Activated CD4-positive, alpha-beta T cell treated with anti-CD3 and anti-CD28 coated beads, Interleukin-10, Interleukin-2, amounts not matched to agents 100 ng/mL and 50 ng/mL, durations not matched to agents 16 hours and 8 hours (primary cell): ENCODE measurements around the gene COQ5.
"Not testable (repeated sequence)": the region's sequence is repeated elsewhere in the genome, so short reads cannot be mapped to it uniquely, and the experiment has no call there.

ENCODE experiments used
- DNase-seq: peaks from one replicate; pipeline ENCODE4 v3.0.0-alpha.2; 2020

Gene COQ5, protein sequence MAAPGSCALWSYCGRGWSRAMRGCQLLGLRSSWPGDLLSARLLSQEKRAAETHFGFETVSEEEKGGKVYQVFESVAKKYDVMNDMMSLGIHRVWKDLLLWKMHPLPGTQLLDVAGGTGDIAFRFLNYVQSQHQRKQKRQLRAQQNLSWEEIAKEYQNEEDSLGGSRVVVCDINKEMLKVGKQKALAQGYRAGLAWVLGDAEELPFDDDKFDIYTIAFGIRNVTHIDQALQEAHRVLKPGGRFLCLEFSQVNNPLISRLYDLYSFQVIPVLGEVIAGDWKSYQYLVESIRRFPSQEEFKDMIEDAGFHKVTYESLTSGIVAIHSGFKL

DNA sequence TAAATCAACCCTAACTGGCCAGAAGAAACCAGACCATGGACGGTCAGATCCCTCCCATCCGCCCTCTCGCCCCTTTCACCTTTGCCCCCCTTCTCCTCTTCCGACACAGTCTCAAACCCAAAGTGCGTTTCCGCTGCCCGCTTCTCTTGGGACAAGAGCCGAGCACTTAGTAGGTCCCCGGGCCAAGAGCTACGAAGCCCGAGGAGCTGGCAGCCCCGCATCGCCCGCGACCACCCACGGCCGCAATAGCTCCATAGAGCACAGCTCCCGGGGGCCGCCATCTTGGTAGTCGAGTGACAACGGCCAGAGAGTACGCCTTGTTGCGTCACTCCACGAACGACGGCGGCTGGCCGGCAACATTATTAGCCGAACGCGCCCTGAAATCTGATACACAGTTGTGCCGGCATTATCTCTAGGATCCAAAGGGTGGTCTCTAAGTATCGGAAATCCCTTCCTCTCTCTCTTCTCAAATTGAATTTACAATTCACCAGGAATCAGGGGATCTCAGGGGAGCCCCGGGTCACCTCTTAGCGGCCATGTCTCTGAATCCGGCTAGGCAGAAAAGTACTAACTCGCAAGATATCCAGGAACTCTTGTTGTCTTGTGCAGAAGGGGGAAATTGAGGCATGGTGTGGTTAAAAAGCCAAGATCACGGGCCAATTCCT is at the start of gene COQ5:
COQ5 (minus strand) TSS at position 298 of the 665 bp plus-strand sequence; CDS start at position 281, 17 bp downstream.
- peak; percentile 90 for DNase-seq

GRCh38 chr12:120574106-120574505 is 45.1 kb upstream of the COQ5 start:
- no peak for DNase-seq

DNA sequence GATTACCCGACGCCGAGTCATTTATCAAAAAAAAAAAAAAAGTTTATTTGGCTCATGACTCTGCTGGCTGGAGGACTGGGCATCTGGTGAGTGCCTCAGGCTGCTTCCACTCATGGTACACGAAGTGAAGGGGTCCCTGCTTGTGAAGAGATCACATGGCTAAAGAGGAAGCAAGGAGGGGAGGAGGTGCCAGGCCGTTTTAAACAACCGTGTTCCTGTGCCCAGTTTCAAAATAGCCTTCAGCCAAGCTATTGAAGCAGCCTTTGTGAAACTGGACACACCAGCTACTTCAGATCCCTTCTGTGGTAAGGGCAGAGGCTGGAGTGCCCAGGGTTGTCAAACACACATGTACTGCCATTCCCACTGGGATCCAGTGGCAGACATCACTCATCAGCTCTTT is 44.6 kb upstream of the COQ5 start:
- no peak for DNase-seq

- DNase-seq: no peak
These were observed 42.3 kb upstream of the COQ5 start for GRCh38 chr12:120571299-120571698.

GRCh38 chr12:120563495-120563894 is 34.5 kb upstream of the COQ5 start:
- no peak for DNase-seq

GRCh38 chr12:120562906-120563305 is 33.9 kb upstream of the COQ5 start:
- DNase-seq: no peak

- DNase-seq: no peak
These were observed 28.6 kb upstream of the COQ5 start for GRCh38 chr12:120557589-120557988.

GRCh38 chr12:120554678-120555077 is 25.7 kb upstream of the COQ5 start:
- DNase-seq: no peak

GRCh38 chr12:120546050-120546386 is 17.1 kb upstream of the COQ5 start:
- DNase-seq: no peak

DNA sequence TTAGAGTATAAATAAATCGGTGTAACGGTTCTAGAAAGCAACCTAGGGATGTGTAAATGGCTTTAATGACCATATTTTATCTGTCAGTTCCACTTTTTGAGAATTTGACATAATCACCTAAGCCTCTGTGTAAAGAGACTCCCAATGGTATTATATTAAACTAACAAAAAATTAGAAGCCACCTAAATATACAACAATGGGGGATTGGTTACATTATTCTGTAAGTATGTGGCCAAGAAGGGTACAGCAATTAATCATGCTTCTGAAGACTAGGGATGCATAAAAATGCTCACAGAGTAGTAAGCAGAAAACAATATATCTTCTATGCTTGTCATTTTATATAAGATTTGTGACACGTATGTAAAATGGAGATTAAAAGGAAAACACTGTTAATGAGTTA is 15.7 kb upstream of the COQ5 start:
- no peak for DNase-seq

GRCh38 chr12:120542166-120542565 is 13.2 kb upstream of the COQ5 start:
- no peak for DNase-seq

GRCh38 chr12:120540445-120540844 is 11.5 kb upstream of the COQ5 start:
- DNase-seq: peak; percentile 50

DNA sequence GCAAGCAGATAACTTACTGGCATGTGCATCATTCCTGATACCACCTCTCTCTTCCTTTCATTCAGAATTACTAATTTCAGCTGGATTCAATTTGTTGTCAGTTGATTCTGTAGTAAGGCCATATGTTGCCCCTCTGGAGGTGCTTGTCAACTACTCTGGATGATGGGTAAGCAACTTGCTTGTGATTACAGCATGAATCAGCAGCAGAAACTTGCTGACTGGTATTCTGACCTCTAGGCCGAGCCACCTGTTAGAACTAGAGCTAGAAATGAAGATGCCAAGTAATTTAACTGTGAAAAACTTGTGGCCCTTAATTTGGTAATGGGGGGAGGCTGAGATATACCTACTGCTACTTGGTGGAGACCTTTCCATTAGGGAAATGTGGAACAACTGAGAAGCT is 10.3 kb upstream of the COQ5 start:
- DNase-seq: peak; percentile 74

DNA sequence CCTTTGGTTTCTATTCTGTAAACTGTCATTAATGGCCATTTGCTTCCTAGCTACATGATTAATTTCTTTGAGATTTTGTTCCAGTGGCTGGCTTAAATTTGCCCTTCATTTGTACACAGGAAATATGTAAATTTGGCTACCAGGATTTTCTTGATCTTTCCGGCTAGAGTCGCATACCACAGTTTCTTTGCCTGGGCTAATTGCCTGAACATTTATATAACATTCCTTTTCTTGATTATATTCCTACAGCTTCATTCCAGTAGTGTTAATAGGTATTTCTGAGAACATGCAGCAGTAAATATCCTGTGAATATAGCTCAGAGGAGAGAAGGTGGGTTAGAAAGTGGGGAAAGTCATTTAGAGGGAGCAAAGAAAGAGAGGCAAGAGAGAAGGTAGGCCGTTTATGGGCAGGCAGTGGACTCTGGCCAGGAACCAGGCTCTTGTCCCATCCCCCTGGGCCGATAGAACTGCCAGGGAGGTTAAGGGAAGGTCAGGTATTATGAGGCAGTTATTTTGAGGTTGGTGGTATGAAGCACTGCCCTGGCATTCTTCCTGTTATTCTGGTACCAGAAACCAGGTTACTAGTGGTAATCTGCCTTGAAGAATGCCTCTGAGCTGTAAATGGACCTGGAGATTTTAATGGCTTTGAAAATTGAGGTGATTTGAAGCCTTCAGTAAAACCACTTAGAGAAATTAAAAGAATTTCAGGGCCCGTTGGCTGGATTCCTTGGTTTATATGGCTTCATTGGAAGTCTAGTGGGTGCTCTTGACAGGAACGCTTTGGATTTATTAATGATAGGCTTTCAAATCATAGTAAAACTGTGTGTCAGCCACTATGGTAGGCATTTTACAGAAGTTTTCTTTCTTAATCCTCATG is 9.6 kb upstream of the COQ5 start:
- peak; percentile 28 for DNase-seq

- no peak for DNase-seq
These were observed 8.9 kb upstream of the COQ5 start for GRCh38 chr12:120537856-120538220.

- DNase-seq: peak; percentile 54
These were observed 7.3 kb upstream of the COQ5 start for GRCh38 chr12:120536064-120536791.

DNA sequence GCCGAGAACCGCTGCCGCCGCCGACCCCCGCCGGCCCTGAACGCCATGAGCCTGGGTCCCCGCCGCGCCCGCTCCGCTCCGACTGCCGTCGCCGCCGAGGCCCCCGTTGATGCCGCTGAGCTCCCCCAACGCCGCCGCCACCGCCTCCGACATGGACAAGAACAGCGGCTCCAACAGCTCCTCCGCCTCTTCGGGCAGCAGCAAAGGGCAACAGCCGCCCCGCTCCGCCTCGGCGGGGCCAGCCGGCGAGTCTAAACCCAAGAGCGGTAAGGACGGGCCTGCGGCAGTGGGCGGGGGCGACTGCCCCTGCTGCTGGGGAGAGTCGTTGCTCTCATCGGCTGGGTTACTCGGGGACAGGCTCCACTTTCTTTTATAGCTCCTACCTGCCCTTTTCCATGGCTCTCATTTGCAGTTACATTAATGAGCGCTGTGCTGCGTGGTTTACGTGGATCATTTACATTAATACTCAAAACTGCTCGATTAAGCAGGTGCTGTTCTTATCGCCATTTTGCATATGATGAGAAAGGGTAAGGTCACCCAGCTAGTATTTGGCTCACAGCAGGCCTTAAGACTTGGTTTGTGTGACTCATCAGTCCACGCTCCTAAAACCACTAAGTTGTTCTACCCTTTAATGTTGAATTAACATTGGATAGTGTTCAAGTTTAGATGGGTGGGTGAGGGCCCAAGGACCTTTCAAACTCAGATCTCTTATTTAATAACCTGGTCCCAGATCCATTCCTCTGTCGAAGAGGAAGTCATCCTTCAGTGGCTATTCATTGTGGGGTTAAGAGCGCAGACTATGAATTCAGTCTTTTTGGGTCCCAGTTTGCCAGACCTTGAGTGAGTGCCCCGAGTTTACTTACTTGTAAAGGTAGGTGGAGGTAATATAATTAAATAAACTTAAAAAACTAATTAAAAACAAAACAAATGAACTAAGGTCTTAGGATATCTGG is 6.0 kb upstream of the COQ5 start:
- DNase-seq: peak; percentile 62

GRCh38 chr12:120534203-120534702 is 5.3 kb upstream of the COQ5 start, which contains the start of gene RNF10:
TSS of gene RNF10 (plus strand) at chr12:120534356. CDS start at chr12:120534812, 456 bp downstream.
- DNase-seq: peak; percentile 93

DNA sequence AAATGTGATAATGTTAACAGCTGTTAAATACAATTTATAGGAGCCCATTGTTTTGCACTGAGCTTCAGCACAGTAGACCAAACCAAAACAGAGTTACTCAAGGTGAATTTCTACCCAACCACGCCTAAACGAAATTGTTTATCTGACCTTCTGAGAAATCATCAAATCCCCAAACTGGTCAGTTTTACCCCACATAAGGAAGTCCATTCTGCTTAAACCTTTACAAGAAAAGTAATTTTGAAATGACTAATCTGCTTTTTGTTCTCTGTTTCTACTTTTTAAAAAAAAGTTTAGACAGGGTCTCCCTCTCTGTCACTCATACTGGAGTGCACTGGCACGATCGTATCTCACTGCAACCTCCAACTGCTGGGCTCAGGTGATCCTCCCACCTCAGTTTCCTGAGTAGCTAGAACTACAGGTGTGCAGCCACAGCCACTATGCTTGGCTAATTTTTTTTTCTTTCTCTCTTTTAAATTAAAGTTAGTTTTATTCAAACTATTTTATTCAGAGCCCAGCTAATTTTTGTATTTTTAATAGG is 3.8 kb upstream of the COQ5 start:
- DNase-seq: no peak

DNA sequence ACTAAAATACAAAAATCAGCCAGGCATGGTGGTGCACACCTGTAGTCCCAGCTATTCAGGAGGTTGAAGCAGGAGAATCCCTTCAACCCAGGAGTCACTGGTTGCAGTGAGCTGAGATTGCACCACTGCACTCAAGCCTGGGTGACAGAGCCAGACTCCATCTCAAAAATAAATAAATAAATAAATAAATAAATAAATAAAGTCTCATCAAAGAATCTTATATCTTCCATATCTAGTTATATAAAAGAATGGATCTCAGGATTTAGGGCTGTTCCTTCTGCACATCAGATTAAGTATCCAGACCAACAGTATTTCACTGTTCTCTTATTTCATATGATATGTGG is 1.4 kb upstream of the COQ5 start:
- not testable (repeated sequence) for DNase-seq
